H1 (cell line): Measurements from ENCODE around the gene CABP4. TPM values are rescaled to one million over a fixed set of nuclear protein-coding genes. Genes with fewer than 3 reads are reported as not detected.

Experiments used
- BACH1 ChIP-seq: IDR thresholded peaks from 2 replicates; pipeline ENCODE4 v1.6.1; 2012; ENCODE audit warnings: low read length, improper control_type of control experiment
- CBX5 ChIP-seq: fragments of 300-800, 300-1000 bp; sonication (generic); IDR thresholded peaks from 2 replicates; pipeline ENCODE4 v1.7.1; 2016; ENCODE audit warnings: antibody characterized with exemption, low read length, low read depth
- CHD2 ChIP-seq: IDR thresholded peaks from 2 replicates; pipeline ENCODE4 v1.6.1; 2012; ENCODE audit warnings: low read length, improper control_type of control experiment
- CREB1 ChIP-seq: IDR thresholded peaks from 2 replicates; pipeline ENCODE4 v1.6.1; 2012; ENCODE audit warnings: inconsistent platforms
- CTBP2 ChIP-seq: IDR thresholded peaks from 2 replicates; pipeline ENCODE4 v1.7.0; 2011; ENCODE audit warnings: borderline replicate concordance, mild to moderate bottlenecking, moderate library complexity, mixed read lengths, low read length; ENCODE audit not compliant: insufficient read depth, insufficient read length
- EGR1 ChIP-seq: IDR thresholded peaks from 2 replicates; pipeline ENCODE4 v1.6.1; 2011; ENCODE audit warnings: low read depth, low read length, borderline replicate concordance
- GABPA ChIP-seq: IDR thresholded peaks from 2 replicates; pipeline ENCODE4 v1.6.1; 2011; ENCODE audit warnings: mild to moderate bottlenecking, low read length, moderate library complexity, borderline replicate concordance; ENCODE audit not compliant: insufficient read depth
- RBBP5 ChIP-seq: IDR thresholded peaks from 2 replicates; pipeline ENCODE4 v1.7.1; 2012; ENCODE audit warnings: low read depth, mild to moderate bottlenecking, inconsistent platforms, low read length, moderate library complexity, borderline replicate concordance
- SP1 ChIP-seq: IDR thresholded peaks from 2 replicates; pipeline ENCODE4 v1.6.1; 2011; ENCODE audit warnings: low read depth, low read length
- SP4 ChIP-seq: IDR thresholded peaks from 2 replicates; pipeline ENCODE4 v1.6.1; 2012; ENCODE audit warnings: low read length, inconsistent platforms
- polyA plus RNA-seq, 7 experiments: library from polyadenylated mRNA; depleted of rRNA in 3 of 7; stranded (reverse) in 5 of 7; unstranded in 2 of 7; fragments of >200 nt in 5 of 7; fragments of 200-250 nt in 2 of 7; gene quantifications; 1 replicate in 5 of 7; 2 replicates in 1 of 7; 4 replicates in 1 of 7; pipeline versions ENCODE4 v1.2.1 to v1.2.3, GENCODE V29; 2011 to 2013; ENCODE audit warnings: missing spikeins in 2 of 7, mixed read lengths in 2 of 7
- total RNA-seq: library from RNA; stranded (reverse); fragmentation: NEBNext Ultra II Directional; extraction: Animal tissue kit (Norgen Biotek cat#: 25700); gene quantifications from 2 replicates; pipeline ENCODE4 v1.2.1, GENCODE V29; 2021
- TF ChIP-seq, protein P1 (sequence below): fragments of 300-600 bp; sonication (generic); IDR thresholded peaks from 2 replicates; pipeline ENCODE4 v1.7.1; 2012; ENCODE audit warnings: low read length, moderate library complexity, mild to moderate bottlenecking, inconsistent platforms; ENCODE audit not compliant: insufficient replicate concordance

CABP4 gene
- total and polyA plus RNA-seq, 2 of the 8 experiments (the other 6 are each of a cell fraction or from before 2014, with no cell fraction given) = not detected

DNA sequence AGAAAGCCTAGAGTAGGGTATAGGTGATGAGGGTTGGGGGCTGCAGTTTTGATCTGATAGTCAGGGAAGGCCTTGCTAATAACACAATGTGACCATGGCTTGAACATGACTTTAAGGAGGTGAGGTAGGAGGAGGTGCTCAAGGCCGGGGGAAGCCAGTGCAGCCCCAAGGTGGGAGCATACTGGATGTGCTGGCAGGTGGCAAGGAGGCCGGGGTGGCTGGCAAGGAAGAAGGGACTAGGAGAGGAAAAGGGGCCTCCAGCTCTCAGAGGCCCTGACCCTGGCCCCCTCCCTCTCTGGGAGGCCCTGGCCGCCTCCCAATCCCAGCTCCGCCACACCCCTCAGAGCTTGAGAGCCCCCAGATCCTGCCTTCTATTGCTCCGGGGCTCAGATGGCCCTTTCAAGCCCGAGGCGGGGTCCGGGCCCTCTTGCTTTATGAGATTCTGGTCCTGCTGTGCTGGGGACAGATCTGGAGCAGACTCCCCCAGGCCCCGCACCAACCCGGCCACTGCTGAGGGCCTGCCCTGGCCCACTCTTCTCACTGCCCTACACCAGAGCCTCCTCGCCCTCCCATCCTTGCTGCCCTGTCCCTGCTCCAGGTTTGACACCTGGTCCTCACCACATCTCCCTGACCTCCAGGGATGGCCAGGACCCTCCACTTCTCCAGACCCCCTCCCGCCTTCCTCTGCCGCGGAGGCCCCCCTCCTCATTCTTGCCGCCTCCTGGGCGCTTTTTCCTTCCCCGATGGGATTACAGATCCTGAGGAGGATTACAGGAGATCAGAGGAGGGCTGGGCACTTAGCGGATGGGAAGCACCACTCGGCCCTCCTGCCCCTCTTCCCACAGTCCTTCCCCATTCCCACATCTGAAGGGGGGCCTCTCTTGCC, 48.2 kb downstream of the CABP4 start (continued):
- TF ChIP-seq, protein P1, sequence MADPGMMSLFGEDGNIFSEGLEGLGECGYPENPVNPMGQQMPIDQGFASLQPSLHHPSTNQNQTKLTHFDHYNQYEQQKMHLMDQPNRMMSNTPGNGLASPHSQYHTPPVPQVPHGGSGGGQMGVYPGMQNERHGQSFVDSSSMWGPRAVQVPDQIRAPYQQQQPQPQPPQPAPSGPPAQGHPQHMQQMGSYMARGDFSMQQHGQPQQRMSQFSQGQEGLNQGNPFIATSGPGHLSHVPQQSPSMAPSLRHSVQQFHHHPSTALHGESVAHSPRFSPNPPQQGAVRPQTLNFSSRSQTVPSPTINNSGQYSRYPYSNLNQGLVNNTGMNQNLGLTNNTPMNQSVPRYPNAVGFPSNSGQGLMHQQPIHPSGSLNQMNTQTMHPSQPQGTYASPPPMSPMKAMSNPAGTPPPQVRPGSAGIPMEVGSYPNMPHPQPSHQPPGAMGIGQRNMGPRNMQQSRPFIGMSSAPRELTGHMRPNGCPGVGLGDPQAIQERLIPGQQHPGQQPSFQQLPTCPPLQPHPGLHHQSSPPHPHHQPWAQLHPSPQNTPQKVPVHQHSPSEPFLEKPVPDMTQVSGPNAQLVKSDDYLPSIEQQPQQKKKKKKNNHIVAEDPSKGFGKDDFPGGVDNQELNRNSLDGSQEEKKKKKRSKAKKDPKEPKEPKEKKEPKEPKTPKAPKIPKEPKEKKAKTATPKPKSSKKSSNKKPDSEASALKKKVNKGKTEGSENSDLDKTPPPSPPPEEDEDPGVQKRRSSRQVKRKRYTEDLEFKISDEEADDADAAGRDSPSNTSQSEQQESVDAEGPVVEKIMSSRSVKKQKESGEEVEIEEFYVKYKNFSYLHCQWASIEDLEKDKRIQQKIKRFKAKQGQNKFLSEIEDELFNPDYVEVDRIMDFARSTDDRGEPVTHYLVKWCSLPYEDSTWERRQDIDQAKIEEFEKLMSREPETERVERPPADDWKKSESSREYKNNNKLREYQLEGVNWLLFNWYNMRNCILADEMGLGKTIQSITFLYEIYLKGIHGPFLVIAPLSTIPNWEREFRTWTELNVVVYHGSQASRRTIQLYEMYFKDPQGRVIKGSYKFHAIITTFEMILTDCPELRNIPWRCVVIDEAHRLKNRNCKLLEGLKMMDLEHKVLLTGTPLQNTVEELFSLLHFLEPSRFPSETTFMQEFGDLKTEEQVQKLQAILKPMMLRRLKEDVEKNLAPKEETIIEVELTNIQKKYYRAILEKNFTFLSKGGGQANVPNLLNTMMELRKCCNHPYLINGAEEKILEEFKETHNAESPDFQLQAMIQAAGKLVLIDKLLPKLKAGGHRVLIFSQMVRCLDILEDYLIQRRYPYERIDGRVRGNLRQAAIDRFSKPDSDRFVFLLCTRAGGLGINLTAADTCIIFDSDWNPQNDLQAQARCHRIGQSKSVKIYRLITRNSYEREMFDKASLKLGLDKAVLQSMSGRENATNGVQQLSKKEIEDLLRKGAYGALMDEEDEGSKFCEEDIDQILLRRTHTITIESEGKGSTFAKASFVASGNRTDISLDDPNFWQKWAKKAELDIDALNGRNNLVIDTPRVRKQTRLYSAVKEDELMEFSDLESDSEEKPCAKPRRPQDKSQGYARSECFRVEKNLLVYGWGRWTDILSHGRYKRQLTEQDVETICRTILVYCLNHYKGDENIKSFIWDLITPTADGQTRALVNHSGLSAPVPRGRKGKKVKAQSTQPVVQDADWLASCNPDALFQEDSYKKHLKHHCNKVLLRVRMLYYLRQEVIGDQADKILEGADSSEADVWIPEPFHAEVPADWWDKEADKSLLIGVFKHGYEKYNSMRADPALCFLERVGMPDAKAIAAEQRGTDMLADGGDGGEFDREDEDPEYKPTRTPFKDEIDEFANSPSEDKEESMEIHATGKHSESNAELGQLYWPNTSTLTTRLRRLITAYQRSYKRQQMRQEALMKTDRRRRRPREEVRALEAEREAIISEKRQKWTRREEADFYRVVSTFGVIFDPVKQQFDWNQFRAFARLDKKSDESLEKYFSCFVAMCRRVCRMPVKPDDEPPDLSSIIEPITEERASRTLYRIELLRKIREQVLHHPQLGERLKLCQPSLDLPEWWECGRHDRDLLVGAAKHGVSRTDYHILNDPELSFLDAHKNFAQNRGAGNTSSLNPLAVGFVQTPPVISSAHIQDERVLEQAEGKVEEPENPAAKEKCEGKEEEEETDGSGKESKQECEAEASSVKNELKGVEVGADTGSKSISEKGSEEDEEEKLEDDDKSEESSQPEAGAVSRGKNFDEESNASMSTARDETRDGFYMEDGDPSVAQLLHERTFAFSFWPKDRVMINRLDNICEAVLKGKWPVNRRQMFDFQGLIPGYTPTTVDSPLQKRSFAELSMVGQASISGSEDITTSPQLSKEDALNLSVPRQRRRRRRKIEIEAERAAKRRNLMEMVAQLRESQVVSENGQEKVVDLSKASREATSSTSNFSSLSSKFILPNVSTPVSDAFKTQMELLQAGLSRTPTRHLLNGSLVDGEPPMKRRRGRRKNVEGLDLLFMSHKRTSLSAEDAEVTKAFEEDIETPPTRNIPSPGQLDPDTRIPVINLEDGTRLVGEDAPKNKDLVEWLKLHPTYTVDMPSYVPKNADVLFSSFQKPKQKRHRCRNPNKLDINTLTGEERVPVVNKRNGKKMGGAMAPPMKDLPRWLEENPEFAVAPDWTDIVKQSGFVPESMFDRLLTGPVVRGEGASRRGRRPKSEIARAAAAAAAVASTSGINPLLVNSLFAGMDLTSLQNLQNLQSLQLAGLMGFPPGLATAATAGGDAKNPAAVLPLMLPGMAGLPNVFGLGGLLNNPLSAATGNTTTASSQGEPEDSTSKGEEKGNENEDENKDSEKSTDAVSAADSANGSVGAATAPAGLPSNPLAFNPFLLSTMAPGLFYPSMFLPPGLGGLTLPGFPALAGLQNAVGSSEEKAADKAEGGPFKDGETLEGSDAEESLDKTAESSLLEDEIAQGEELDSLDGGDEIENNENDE = no peak
- TF ChIP-seq SP4 (no peak), BACH1 (no peak), CTBP2 (no peak), EGR1 (no peak), GABPA (no peak), CREB1 (no peak), RBBP5 (no peak), CBX5 (no peak), CHD2 (no peak), SP1 (no peak)
